HEK293 (cell line): ENCODE measurements around the gene NFKBIB.

Experiments used
- CTCF ChIA-PET: fragments of 350-600 bp; formaldehyde crosslinking; extraction: SDS; loops from one replicate; lab custom pipeline; 2021; ENCODE audit warnings: antibody characterized with exemption; lab: Yijun Ruan, JAX
- POLR2A ChIA-PET: fragments of 300-600 bp; formaldehyde crosslinking; extraction: SDS; loops from one replicate; lab custom pipeline; 2020; ENCODE audit warnings: antibody characterized with exemption, inconsistent platforms; lab: Yijun Ruan, JAX
- H3K27ac ChIP-seq: fragments of 200-500 bp; sonication (Bioruptor generic); 2 replicates; pipeline ENCODE4 v1.5.1; 2014; ENCODE audit warnings: low read depth, low read length, control low read depth, inconsistent platforms; ENCODE audit errors: extremely low read depth
- H3K36me3 ChIP-seq, 2 experiments: fragments of 200-500 bp in 1 of 2; sonication (Bioruptor generic) in 1 of 2; 1 replicate in 1 of 2; 2 replicates in 1 of 2; pipeline ENCODE4 v1.5.1; 2014 to 2017; ENCODE audit warnings: inconsistent platforms in 2 of 2, low read length in 2 of 2; ENCODE audit not compliant: control insufficient read depth in 2 of 2, insufficient read depth in 1 of 2
- H3K4me1 ChIP-seq: fragments of 200-500 bp; sonication (Bioruptor generic); 2 replicates; pipeline ENCODE4 v1.5.1; 2014; ENCODE audit warnings: mild to moderate bottlenecking, low read length, inconsistent platforms; ENCODE audit not compliant: control insufficient read depth, insufficient read depth
- H3K4me3 ChIP-seq: 2 replicates; pipeline ENCODE4 v1.5.1; 2011; ENCODE audit warnings: low read depth, mild to moderate bottlenecking, control low read depth, low read length, moderate library complexity
- H3K9me3 ChIP-seq: fragments of 200-500 bp; sonication (Bioruptor generic); 2 replicates; pipeline ENCODE4 v1.5.1; 2014; ENCODE audit warnings: low read depth, low read length, inconsistent platforms; ENCODE audit not compliant: control insufficient read depth, insufficient read depth
- HIC1 ChIP-seq: fragments of 450-650 bp; formaldehyde crosslinking; IDR thresholded peaks from 2 replicates; pipeline ENCODE4 v1.5.1; 2016; ENCODE audit warnings: missing biosample characterization, missing genetic modification characterization
- HOXD13 ChIP-seq: sonication (generic); formaldehyde crosslinking; IDR thresholded peaks from 2 replicates; pipeline ENCODE4 v1.8.0; 2022; ENCODE audit warnings: missing genetic modification reagents, borderline replicate concordance
- KLF8 ChIP-seq: fragments of 450-650 bp; formaldehyde crosslinking; IDR thresholded peaks from 2 replicates; pipeline ENCODE4 v1.5.1; 2016; ENCODE audit warnings: missing biosample characterization, missing genetic modification characterization
- OSR2 ChIP-seq: fragments of 450-650 bp; formaldehyde crosslinking; IDR thresholded peaks from 2 replicates; pipeline ENCODE4 v1.5.1; 2016; ENCODE audit warnings: missing biosample characterization, missing genetic modification characterization
- RBAK ChIP-seq: fragments of 450-650 bp; formaldehyde crosslinking; IDR thresholded peaks from 2 replicates; pipeline ENCODE4 v1.5.1; 2016; ENCODE audit warnings: missing biosample characterization, missing genetic modification characterization
- SALL2 ChIP-seq: fragments of 450-650 bp; formaldehyde crosslinking; IDR thresholded peaks from 2 replicates; pipeline ENCODE4 v1.5.0; 2017; ENCODE audit warnings: missing biosample characterization, mild to moderate bottlenecking, missing genetic modification characterization, borderline replicate concordance
- SP2 ChIP-seq: fragments of 450-650 bp; formaldehyde crosslinking; IDR thresholded peaks from 2 replicates; pipeline ENCODE4 v1.5.1; 2016; ENCODE audit warnings: missing biosample characterization, missing genetic modification characterization
- ZNF121 ChIP-seq: fragments of 450-650 bp; formaldehyde crosslinking; IDR thresholded peaks from 2 replicates; pipeline ENCODE4 v1.5.1; 2016; ENCODE audit warnings: missing biosample characterization, missing genetic modification characterization
- ZNF148 ChIP-seq: fragments of 450-650 bp; formaldehyde crosslinking; IDR thresholded peaks from 2 replicates; pipeline ENCODE4 v1.5.0; 2017; ENCODE audit warnings: missing biosample characterization, missing genetic modification characterization, borderline replicate concordance
- ZNF184 ChIP-seq: fragments of 450-650 bp; IDR thresholded peaks from 2 replicates; pipeline ENCODE4 v1.5.1; 2018; ENCODE audit warnings: missing biosample characterization, mild to moderate bottlenecking, missing genetic modification characterization
- ZNF280C ChIP-seq: fragments of 450-650 bp; formaldehyde crosslinking; IDR thresholded peaks from 2 replicates; pipeline ENCODE4 v1.5.1; 2016; ENCODE audit warnings: missing biosample characterization, missing genetic modification characterization
- ZNF302 ChIP-seq: fragments of 450-650 bp; formaldehyde crosslinking; IDR thresholded peaks from 2 replicates; pipeline ENCODE4 v1.5.1; 2016; ENCODE audit warnings: missing biosample characterization, missing genetic modification characterization, low read depth
- ZNF324 ChIP-seq: fragments of 450-650 bp; formaldehyde crosslinking; IDR thresholded peaks from 2 replicates; pipeline ENCODE4 v1.5.1; 2016; ENCODE audit warnings: missing biosample characterization, missing genetic modification characterization
- ZNF362 ChIP-seq: fragments of 450-650 bp; formaldehyde crosslinking; IDR thresholded peaks from 2 replicates; pipeline ENCODE4 v1.5.1; 2016; ENCODE audit warnings: missing biosample characterization, missing genetic modification characterization
- ZNF398 ChIP-seq: fragments of 450-650 bp; formaldehyde crosslinking; IDR thresholded peaks from 2 replicates; pipeline ENCODE4 v1.5.1; 2017; ENCODE audit warnings: missing biosample characterization, missing genetic modification characterization
- ZNF529 ChIP-seq: fragments of 450-650 bp; formaldehyde crosslinking; IDR thresholded peaks from 2 replicates; pipeline ENCODE4 v1.5.1; 2017; ENCODE audit warnings: missing genetic modification characterization, missing biosample characterization; ENCODE audit not compliant: insufficient replicate concordance
- ZNF596 ChIP-seq: fragments of 450-650 bp; IDR thresholded peaks from 2 replicates; pipeline ENCODE4 v1.5.0; 2018; ENCODE audit warnings: missing biosample characterization, mild to moderate bottlenecking, missing genetic modification characterization, moderate library complexity
- ZNF747 ChIP-seq: fragments of 450-650 bp; formaldehyde crosslinking; IDR thresholded peaks from 2 replicates; pipeline ENCODE4 v1.5.1; 2016; ENCODE audit warnings: missing biosample characterization, missing genetic modification characterization

The NFKBIB gene

GRCh38 chr19:38892841-38893240 is 6.9 kb upstream of the NFKBIB start:
- Histone ChIP-seq H3K27ac (0 out of 2 replicates have a peak overlapping the region, but pooled peaks have one; percentile 31), H3K4me1 (peaks cover 3% of the 10 kb centered on the region; the same call in 1 of the 2 replicates), H3K9me3 (no peaks in the 10 kb centered on the region), H3K4me3 (no peak overlapping the region), H3K36me3 (peaks cover 17 to 31% of the 10 kb centered on the region in 2 experiments)
- ChIA-PET POLR2A (interaction anchor here (0.5 to 0.8 kb wide), 2 partner anchors 16 to 29 kb away, joined by 3 read pairs; no protein-coding TSS in a partner anchor), CTCF (interaction anchor here (0.7 kb wide), 1 partner anchor 150 kb away, joined by 5 read pairs; no protein-coding TSS in a partner anchor)
- TF ChIP-seq SP2 (tag by site-specific recombination), result 0 out of 2 replicates have a peak, but pooled peaks have one; percentile 21
- TF ChIP-seq ZNF596 (tag by site-specific recombination), result no peak
- no peak for TF ChIP-seq ZNF184
- TF ChIP-seq HOXD13 (CRISPR knock-in tag), result no peak
- peak; percentile 36; the same call in 1 of the 2 replicates for TF ChIP-seq ZNF121 (tag by site-specific recombination)
- TF ChIP-seq ZNF280C, result no peak

GRCh38 chr19:38893341-38893771 is 6.4 kb upstream of the NFKBIB start:
- 0 out of 2 replicates have a peak overlapping the region, but pooled peaks have one; percentile 31 for H3K27ac ChIP-seq
- H3K4me1 ChIP-seq, result peaks cover 6% of the 10 kb centered on the region
- CTCF ChIA-PET, result interaction anchor here (0.7 kb wide), 1 partner anchor 151 kb away, joined by 5 read pairs; no protein-coding TSS in a partner anchor
- no peaks in the 10 kb centered on the region for H3K9me3 ChIP-seq
- TF ChIP-seq ZNF324 (no peak), OSR2 (tag by site-specific recombination) (no peak), SALL2 (tag by site-specific recombination) (no peak), ZNF302 (tag by site-specific recombination) (no peak), ZNF747 (tag by site-specific recombination) (no peak), RBAK (tag by site-specific recombination) (no peak), ZNF529 (tag by site-specific recombination) (no peak), HIC1 (tag by site-specific recombination) (no peak), ZNF362 (tag by site-specific recombination) (no peak)
- no peak overlapping the region for H3K4me3 ChIP-seq
- H3K36me3 ChIP-seq, result peaks cover 12 to 28% of the 10 kb centered on the region in 2 experiments
- POLR2A ChIA-PET, result interaction anchor here (0.5 to 0.8 kb wide), 2 partner anchors 16 to 19 kb away, joined by 3 read pairs; no protein-coding TSS in a partner anchor

- ChIA-PET POLR2A (no interaction called here), CTCF (interaction anchor here (0.7 to 3.2 kb wide), 3 partner anchors 34 to 492 kb away, joined by 3 to 7 read pairs (median 5); partner anchors contain the start of gene FAM98C)
- Histone ChIP-seq H3K9me3 (no peaks in the 10 kb centered on the region), H3K4me1 (peaks cover 13% of the 10 kb centered on the region), H3K4me3 (no peak overlapping the region), H3K36me3 (peaks cover 8 to 12% of the 10 kb centered on the region in 2 experiments), H3K27ac (no peak overlapping the region)
- 0 out of 2 replicates have a peak, but pooled peaks have one; percentile 28 for TF ChIP-seq ZNF398 (tag by site-specific recombination)
- TF ChIP-seq ZNF148 (tag by site-specific recombination), result 0 out of 2 replicates have a peak, but pooled peaks have one; percentile 10
- TF ChIP-seq KLF8 (tag by site-specific recombination), result no peak
Measured at GRCh38 chr19:38894968-38895367, 4.8 kb upstream of the NFKBIB start.
